Measurements from ENCODE around the gene CIAO2B. TPM values are rescaled to one million over a fixed set of nuclear protein-coding genes. Genes with fewer than 3 reads are reported as not detected.

CIAO2B gene
- total and polyA plus RNA-seq, 2 experiments from 2014 or later: 92.4 to 181 TPM

DNA sequence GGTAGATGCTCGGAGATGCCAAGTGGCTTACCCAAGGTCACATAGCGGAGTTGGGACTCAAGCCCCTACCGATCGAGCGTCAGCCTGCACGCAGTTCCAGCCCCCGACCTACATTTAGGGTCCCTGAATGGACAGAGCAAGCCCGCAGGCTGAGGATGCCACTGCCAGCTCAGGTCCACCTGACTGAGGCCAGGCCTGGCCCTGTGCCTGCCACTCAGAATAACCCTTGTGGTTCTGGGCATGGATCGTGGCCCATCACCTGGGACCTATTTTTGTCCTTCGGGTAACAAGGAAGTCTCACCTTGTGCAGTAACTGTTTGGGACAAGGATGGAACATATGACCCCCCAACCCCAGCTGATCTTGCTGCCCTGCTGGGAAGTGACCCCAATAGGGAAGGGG, 32.6 kb downstream of the CIAO2B start:
- H3K27me3 Mint-ChIP-seq (ENCODE audit: insufficient read depth, low read depth, poor library complexity): peaks cover 12% of the 10 kb centered on the region
- TF ChIP-seq JUNB (IDR thresholded peaks at IDR 0.05; ENCODE audit: unreplicated experiment) (no peak), CREB1 (CRISPR knock-in tag; IDR thresholded peaks at IDR 0.05; ENCODE audit: low read depth) (no peak), EZH2phosphoT487 (IDR thresholded peaks at IDR 0.05; ENCODE audit: unreplicated experiment) (no peak), EZH2 (IDR thresholded peaks at IDR 0.05; ENCODE audit: low read depth, unreplicated experiment) (no peak), ZNF114 (CRISPR knock-in tag; IDR thresholded peaks at IDR 0.05) (no peak), POLR2AphosphoS5 (IDR thresholded peaks at IDR 0.05; ENCODE audit: low read depth) (no peak), STAT1 (IDR thresholded peaks at IDR 0.05; ENCODE audit: unreplicated experiment) (no peak), NANOG (IDR thresholded peaks at IDR 0.05; ENCODE audit: borderline replicate concordance) (no peak)
- TF ChIP-seq, protein P1, sequence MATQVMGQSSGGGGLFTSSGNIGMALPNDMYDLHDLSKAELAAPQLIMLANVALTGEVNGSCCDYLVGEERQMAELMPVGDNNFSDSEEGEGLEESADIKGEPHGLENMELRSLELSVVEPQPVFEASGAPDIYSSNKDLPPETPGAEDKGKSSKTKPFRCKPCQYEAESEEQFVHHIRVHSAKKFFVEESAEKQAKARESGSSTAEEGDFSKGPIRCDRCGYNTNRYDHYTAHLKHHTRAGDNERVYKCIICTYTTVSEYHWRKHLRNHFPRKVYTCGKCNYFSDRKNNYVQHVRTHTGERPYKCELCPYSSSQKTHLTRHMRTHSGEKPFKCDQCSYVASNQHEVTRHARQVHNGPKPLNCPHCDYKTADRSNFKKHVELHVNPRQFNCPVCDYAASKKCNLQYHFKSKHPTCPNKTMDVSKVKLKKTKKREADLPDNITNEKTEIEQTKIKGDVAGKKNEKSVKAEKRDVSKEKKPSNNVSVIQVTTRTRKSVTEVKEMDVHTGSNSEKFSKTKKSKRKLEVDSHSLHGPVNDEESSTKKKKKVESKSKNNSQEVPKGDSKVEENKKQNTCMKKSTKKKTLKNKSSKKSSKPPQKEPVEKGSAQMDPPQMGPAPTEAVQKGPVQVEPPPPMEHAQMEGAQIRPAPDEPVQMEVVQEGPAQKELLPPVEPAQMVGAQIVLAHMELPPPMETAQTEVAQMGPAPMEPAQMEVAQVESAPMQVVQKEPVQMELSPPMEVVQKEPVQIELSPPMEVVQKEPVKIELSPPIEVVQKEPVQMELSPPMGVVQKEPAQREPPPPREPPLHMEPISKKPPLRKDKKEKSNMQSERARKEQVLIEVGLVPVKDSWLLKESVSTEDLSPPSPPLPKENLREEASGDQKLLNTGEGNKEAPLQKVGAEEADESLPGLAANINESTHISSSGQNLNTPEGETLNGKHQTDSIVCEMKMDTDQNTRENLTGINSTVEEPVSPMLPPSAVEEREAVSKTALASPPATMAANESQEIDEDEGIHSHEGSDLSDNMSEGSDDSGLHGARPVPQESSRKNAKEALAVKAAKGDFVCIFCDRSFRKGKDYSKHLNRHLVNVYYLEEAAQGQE (IDR thresholded peaks at IDR 0.05; ENCODE audit: unreplicated experiment): no peak
- TF ChIP-seq, protein P2, sequence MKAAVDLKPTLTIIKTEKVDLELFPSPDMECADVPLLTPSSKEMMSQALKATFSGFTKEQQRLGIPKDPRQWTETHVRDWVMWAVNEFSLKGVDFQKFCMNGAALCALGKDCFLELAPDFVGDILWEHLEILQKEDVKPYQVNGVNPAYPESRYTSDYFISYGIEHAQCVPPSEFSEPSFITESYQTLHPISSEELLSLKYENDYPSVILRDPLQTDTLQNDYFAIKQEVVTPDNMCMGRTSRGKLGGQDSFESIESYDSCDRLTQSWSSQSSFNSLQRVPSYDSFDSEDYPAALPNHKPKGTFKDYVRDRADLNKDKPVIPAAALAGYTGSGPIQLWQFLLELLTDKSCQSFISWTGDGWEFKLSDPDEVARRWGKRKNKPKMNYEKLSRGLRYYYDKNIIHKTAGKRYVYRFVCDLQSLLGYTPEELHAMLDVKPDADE (IDR thresholded peaks at IDR 0.05): no peak
- TF ChIP-seq, protein P3, sequence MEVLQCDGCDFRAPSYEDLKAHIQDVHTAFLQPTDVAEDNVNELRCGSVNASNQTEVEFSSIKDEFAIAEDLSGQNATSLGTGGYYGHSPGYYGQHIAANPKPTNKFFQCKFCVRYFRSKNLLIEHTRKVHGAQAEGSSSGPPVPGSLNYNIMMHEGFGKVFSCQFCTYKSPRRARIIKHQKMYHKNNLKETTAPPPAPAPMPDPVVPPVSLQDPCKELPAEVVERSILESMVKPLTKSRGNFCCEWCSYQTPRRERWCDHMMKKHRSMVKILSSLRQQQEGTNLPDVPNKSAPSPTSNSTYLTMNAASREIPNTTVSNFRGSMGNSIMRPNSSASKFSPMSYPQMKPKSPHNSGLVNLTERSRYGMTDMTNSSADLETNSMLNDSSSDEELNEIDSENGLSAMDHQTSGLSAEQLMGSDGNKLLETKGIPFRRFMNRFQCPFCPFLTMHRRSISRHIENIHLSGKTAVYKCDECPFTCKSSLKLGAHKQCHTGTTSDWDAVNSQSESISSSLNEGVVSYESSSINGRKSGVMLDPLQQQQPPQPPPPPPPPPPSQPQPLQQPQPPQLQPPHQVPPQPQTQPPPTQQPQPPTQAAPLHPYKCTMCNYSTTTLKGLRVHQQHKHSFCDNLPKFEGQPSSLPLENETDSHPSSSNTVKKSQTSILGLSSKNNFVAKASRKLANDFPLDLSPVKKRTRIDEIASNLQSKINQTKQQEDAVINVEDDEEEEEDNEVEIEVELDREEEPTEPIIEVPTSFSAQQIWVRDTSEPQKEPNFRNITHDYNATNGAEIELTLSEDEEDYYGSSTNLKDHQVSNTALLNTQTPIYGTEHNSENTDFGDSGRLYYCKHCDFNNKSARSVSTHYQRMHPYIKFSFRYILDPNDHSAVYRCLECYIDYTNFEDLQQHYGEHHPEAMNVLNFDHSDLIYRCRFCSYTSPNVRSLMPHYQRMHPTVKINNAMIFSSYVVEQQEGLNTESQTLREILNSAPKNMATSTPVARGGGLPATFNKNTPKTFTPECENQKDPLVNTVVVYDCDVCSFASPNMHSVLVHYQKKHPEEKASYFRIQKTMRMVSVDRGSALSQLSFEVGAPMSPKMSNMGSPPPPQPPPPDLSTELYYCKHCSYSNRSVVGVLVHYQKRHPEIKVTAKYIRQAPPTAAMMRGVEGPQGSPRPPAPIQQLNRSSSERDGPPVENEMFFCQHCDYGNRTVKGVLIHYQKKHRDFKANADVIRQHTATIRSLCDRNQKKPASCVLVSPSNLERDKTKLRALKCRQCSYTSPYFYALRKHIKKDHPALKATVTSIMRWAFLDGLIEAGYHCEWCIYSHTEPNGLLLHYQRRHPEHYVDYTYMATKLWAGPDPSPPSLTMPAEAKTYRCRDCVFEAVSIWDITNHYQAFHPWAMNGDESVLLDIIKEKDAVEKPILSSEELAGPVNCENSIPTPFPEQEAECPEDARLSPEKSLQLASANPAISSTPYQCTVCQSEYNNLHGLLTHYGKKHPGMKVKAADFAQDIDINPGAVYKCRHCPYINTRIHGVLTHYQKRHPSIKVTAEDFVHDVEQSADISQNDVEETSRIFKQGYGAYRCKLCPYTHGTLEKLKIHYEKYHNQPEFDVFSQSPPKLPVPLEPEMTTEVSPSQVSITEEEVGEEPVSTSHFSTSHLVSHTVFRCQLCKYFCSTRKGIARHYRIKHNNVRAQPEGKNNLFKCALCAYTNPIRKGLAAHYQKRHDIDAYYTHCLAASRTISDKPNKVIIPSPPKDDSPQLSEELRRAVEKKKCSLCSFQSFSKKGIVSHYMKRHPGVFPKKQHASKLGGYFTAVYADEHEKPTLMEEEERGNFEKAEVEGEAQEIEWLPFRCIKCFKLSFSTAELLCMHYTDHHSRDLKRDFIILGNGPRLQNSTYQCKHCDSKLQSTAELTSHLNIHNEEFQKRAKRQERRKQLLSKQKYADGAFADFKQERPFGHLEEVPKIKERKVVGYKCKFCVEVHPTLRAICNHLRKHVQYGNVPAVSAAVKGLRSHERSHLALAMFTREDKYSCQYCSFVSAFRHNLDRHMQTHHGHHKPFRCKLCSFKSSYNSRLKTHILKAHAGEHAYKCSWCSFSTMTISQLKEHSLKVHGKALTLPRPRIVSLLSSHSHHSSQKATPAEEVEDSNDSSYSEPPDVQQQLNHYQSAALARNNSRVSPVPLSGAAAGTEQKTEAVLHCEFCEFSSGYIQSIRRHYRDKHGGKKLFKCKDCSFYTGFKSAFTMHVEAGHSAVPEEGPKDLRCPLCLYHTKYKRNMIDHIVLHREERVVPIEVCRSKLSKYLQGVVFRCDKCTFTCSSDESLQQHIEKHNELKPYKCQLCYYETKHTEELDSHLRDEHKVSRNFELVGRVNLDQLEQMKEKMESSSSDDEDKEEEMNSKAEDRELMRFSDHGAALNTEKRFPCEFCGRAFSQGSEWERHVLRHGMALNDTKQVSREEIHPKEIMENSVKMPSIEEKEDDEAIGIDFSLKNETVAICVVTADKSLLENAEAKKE (CRISPR knock-in tag; IDR thresholded peaks at IDR 0.05): no peak
- TF ChIP-seq, protein P4, sequence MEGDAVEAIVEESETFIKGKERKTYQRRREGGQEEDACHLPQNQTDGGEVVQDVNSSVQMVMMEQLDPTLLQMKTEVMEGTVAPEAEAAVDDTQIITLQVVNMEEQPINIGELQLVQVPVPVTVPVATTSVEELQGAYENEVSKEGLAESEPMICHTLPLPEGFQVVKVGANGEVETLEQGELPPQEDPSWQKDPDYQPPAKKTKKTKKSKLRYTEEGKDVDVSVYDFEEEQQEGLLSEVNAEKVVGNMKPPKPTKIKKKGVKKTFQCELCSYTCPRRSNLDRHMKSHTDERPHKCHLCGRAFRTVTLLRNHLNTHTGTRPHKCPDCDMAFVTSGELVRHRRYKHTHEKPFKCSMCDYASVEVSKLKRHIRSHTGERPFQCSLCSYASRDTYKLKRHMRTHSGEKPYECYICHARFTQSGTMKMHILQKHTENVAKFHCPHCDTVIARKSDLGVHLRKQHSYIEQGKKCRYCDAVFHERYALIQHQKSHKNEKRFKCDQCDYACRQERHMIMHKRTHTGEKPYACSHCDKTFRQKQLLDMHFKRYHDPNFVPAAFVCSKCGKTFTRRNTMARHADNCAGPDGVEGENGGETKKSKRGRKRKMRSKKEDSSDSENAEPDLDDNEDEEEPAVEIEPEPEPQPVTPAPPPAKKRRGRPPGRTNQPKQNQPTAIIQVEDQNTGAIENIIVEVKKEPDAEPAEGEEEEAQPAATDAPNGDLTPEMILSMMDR (conservative IDR thresholded peaks at IDR 0.05; ENCODE audit: low read depth in 2 of 2): no peak
- H3K79me2 ChIP-seq (replicated peaks; ENCODE audit: insufficient read depth): no peaks in the 10 kb centered on the region
- peaks cover 8% of the 10 kb centered on the region; the same call in 1 of the 2 replicates for H3K4me1 ChIP-seq (ENCODE audit: insufficient read depth)
- H3K36me3 Mint-ChIP-seq (ENCODE audit: low read depth): no peaks in the 10 kb centered on the region
- no peak overlapping the region for H3K27ac ChIP-seq (ENCODE audit: low read depth)
- peaks cover 12% of the 10 kb centered on the region for H3K4me1 Mint-ChIP-seq
- H3K27me3 ChIP-seq (ENCODE audit: insufficient read depth): no peaks in the 10 kb centered on the region
- H3K36me3 ChIP-seq (ENCODE audit: insufficient read depth): no peaks in the 10 kb centered on the region
- ATAC-seq (no peak), DNase-seq (ENCODE audit: low spot score) (no peak)
- no peaks in the 10 kb centered on the region; the same call in 2 of the 3 replicates for H3K9me3 Mint-ChIP-seq
- H3K4me3 ChIP-seq: no peak overlapping the region
- H2AFZ ChIP-seq: no peak overlapping the region
- no peak overlapping the region for H3K27ac Mint-ChIP-seq
- no peaks in the 10 kb centered on the region for H3K9me2 ChIP-seq (ENCODE audit: insufficient read depth)
- H3K4me2 ChIP-seq: no peak overlapping the region
- H3F3A ChIP-seq (replicated peaks; ENCODE audit: low read depth): no peaks in the 10 kb centered on the region
- no peak overlapping the region for H3K4me3 Mint-ChIP-seq
- H4K20me1 ChIP-seq (replicated peaks; ENCODE audit: insufficient read depth): no peaks in the 10 kb centered on the region

Data from GM23338 (cell line).